Activated gamma-delta T cell (primary cell): ENCODE measurements around the gene PRKCSH.
"Not testable (repeated sequence)": the region's sequence is repeated elsewhere in the genome, so short reads cannot be mapped to it uniquely, and the experiment has no call there.

Experiments used
- DNase-seq: peaks from one replicate; lab custom pipeline; 2025; lab: John Stamatoyannopoulos, UW

PRKCSH gene

DNA sequence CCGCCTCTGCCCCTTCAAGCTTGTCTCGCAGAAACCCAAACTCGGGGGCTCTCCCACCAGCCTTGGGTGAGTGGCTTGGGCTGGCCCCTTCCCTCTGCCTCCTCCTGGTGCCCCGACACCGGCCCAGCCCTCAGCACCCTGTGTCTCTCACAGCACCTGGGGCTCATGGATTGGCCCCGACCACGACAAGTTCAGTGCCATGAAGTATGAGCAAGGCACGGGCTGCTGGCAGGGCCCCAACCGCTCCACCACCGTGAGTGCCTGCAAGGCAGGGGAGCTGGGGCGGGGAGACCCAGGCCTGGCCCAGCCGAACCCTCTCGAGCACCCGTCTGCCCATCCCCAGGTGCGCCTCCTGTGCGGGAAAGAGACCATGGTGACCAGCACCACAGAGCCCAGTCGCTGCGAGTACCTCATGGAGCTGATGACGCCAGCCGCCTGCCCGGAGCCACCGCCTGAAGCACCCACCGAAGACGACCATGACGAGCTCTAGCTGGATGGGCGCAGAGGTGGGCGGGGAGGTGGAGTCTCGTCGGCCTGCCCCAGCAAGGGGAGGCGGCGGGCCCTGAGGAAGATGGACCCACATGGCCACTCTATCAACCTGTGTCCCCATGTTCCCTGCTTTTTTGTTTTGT, 13.6 kb downstream of the PRKCSH start:
- DNase-seq, result no peak

DNA sequence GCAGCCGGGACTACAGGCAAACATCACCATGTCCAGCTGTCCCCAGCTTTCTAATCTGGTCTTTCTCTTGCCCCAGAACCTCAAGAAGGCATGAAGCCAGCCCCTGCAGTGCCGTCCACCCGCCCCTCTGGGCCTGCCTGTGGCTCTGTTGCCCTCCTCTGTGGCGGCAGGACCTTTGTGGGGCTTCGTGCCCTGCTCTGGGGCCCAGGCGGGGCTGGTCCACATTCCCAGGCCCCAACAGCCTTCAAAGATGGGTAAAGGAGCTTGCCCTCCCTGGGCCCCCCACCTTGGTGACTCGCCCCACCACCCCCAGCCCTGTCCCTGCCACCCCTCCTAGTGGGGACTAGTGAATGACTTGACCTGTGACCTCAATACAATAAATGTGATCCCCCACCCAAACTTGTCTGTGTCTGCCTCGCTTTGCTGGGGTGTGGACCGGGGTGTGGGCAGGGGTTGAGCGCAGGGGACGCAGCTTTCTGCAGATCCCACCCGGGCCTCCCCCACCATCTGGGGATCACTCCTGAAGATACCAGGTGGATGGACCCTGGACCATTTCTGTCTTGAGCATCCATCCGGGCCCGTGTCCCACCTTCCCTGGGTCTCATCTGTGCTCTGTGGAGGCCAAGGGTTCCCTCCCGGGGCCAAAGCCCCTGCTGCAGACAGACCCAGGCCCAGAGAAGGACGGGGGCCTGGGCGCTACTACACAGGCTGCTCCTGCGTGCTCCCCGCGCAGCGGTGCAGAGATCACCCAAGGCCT, 15.3 kb downstream of the PRKCSH start:
- no peak for DNase-seq

DNA sequence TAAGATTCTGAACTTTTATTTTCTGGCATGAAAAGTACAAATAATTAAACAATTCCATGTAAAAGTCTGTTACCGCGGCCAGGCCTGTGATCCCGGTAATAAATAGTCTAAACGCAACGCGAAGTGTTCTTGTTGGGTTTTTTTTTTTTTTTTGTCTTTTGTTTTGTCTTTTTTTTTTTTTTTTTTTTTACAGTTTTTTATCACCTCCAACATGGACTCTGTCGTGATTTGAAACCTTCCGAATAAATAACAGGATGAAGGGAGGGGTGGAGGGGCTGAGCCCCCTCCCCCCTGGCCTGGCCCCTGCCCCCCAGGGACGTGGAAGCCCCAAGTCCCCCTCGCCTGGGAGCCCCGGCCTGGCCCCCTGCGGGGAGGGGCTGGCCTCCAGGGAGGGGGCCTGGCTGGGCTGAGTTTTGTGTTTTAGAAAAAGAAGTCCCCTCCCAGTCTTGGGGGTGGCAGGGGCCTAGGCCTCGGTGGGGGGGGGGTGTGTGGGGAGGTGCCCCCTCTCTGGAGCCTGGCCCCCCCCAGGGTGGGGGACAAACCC, 16.0 kb downstream of the PRKCSH start:
- no peak for DNase-seq

DNA sequence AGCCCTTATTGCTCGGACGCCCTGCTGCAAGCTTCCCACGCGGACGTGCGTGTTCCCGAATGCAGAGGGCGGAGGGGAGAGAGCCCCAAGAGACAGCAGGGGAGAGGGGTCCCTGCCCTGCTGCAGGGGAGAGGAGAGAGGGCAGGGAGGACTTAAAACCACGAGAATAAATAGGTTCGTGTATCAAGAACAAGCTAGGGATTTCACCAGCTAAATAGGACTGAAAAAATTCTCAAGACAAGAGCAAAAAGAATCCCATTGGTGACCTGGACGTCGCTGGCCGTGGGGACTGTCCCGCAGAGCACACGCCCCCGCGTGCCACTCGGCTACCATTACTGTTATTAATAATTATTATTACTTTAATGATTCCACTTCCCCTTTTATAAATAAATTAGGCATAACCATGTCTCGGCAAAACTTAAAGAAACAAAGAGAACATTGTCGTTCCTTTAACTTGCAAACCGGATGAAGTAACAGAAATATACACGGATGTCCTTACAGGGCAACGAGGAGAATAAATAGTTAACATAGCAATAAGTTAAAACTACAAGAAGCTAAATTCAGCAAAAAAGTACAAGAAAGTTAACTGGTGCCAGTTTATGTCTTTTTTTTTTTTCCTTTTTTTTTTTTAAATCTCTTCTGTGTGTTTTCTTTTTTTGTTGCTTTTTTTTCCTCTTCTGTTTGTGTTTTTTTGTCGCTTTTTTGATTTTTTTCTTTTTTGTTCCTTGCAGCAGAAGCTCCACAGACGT, 16.6 kb downstream of the PRKCSH start:
- no peak for DNase-seq

DNA sequence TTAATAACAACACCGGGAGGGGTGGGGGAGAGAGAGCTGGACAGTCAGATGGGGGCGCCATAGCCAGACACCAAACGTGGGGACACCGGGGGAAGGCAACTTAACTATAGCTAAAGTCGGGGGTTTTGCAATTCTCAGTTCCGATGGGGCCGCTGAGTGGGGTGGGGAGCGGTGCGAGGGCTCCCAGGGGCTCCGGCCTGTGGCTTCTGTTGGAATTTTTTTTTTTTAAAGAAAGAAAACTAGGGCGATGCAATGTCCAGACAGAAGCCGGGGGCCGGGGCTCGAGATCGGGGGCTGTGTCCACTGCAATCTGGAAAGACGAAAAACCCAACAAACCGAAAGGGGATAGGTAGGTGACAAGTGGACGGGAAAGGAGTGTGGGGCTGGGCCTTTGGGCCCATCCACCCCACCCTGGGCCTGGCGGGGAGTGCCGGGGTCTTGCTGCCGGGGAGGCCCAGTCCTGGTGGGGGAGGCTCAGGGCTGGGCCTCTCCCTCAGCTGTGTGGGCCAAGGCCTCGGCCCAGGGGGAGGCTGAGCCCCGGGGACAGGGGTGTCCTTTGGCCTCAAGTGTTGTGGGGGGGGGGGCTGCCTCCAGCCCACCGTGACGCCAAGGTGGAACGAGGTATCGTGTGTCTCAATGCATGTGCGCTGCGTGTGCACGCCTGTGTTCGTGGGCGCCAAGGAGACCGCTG, 17.3 kb downstream of the PRKCSH start:
- DNase-seq, result no peak

DNA sequence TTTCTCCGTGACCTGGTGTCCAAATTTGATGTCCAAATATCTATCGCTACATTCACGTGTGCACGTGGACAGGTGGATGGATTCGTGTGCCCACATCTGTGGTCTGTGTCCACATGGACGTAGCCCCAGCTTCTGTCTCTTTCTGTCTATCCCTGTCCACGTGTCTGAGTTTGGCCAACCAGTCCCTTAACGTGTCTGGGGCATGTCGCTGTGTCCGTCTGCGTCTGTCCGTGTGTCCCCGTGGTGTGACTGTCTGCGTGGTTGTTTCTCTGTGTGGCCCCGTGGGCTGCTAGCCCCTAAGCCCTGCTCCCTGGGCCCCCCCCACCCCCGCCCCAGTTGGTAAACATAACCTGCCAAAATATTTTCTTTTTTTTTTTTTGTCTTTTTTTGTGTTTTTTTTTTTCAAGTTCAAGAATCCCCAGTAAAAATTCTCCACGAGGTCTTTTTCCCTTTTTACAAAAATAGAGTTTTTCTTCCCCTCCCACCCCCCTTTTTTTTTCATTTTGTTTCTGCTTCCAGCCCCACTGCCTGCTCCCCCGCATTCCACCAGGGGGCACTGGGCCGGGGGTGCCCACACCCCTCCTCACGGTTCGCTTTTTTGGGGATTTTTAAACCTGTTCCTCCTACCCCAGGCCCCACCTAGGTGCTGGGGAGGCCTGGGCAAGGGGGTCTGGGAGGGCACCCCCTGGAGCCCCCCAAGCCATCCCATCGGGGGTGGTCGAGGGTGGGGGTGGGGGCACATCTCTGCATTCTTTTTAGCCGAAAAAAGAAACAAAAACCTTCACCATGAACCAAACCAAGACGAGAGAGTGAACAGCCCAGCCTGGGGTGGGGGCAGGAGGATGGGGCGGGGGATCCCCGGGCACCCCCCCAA, 18.3 kb downstream of the PRKCSH start:
- DNase-seq, result no peak

DNA sequence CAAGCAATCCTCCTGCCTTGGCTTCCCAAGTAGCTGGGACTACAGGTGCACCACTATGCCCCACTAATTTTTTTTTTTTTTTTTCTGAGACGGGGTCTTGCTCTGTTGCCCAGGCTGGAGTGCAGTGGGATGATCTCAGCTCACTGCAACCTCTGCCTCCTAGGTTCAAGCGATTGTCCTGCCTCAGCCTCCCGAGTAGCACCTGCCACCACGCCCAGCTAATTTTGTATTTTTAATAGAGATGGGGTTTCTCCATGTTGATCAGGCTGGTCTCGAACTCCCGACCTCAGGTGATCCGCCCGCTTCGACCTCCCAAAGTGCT, 19.8 kb downstream of the PRKCSH start:
- not testable (repeated sequence) for DNase-seq

DNA sequence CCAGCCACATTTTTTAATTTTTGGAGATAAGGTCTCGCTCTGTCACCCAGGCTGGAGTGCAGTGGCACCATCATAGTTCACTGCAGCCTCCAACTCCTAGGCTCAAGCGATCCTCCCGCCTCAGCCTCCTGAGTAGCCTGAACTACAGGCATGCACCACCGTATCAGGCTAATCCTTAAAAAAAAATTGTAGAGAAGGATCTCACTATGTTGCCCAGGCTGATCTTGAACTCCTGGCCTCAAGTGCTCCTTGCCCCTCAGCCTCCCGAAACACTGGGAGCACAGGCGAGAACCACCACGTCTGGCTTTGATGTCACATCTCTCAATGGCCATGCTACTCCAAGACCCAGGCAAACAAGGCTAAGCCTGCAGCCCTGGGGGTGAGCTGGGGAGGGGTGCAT, 21.2 kb downstream of the PRKCSH start:
- DNase-seq, result no peak

DNA sequence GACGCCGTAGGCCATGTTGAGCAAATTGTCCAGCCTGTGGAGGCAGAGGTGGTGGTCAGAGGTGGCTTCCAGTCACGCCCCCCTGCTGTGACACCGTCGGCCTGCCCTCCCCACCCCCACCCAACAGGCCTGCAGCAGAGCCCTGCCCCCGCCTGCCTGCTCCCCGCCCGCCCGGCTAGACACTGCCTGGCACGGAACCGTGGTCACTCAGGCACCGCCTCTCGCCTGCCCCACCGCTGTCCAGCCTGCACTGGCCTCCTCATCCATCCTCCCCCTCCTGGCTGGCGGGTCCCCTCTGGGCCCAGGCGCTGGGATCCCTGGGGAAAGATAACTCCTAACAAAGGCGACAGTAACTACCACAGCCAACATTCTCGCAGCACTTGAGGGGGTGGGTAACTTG, 21.7 kb downstream of the PRKCSH start:
- DNase-seq, result no peak

DNA sequence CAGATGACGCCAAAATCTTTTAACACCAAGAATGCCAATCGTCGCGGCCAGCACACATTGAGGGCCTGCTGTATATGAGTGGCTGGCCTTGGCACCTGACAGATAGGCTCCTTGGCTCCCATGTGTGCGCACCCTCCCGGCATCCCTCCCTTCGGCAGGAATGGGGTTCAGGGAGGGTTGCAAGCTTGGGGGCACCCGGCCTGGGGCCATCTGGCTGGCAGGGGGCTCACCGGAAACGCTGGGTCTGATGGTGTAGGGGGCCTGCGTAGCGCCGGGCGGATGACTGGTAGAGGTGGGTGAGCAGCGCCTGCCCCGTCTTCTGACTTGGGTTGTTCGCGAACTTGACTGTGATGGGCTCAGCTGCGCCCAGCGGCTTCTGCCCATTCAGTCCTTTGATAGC, 22.4 kb downstream of the PRKCSH start:
- DNase-seq, result no peak

DNA sequence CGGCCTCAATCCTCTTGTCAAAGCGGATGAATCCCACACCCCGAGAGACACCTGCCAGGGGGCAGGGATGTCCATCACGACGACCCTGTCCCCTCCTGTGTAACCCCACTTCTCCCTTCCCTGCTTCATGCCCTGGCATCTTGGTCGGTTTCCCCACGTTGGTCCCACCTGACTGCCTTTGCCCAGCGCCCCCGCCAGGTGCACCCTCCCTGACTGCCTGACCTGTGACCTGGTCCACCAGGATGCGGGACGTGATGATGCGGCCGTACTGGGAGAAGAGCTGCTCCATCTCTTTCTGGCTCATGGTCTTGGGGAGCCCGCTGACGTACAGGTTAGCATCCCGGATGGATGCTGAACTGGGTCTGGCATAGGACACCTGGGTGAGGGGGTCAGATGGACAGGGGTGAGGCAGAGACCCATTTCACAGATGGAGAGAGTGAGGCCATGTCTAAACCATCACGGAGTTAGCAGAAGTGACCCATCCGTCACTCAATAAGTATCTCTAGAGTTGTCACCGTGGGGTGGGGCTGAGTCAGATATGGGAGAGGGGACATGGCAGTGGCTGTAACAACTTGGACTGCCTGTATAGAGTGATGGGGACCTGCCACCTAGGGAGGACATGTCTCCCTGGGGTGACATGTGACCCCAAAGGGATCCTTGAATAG, 22.9 kb downstream of the PRKCSH start:
- DNase-seq, result no peak

DNA sequence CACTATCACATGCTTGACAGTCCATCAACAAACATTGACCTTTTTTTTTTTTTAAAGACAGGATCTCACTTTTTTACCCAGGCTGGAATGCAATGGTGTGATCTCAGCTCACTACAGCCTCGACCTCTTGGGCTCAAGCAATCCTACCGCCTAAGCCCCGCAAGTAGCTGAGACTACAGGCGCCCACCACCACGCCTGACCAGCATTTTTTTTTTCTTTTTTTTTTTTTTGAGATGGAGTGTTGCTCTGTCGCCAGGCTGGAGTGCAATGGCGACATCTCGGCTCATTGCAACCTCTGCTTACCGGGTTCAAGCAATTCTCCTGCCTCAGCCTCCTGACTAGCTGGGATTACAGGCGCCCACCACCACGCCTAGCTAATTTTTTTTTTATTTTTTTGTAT, 23.5 kb downstream of the PRKCSH start:
- not testable (repeated sequence) for DNase-seq

DNA sequence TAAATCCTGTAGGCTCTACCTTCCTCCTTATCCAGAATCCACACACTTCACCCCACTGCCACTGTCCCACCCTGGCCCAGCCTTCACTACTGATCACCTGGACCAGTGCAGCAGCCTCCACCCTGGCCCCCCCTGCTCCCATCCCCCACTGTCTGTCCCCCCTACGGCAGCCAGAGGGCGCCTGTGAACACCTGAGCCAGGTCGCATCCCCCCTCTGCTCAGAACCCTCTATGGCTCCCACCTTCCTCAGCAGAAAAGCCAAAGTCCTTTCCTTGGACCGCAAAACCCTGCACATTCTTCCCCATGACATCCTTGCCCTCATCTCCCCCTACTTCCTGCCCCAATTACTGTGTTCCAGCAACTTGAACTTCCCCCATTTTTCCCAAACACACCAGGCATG, 24.8 kb downstream of the PRKCSH start:
- DNase-seq, result no peak

DNA sequence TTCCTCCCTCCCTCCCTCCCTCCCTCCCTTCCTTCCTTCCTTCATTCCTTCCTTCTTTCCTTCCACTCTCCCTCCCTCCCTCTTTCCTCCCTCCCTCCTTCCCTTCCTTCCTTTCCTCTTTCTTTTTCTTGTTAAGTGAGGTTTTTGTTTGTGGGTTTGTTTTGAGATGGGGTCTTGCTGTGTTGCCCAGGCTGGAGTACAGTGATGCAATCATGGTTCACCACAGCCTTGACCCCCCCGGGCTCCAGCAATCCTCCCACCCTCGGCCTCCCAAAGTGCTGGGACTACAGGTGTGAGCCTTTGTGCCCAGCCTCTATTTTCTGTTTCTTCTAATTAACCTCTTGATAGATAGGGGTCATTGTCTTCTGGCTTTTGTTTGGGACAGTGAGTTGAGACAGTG, 26.0 kb downstream of the PRKCSH start:
- no peak for DNase-seq

DNA sequence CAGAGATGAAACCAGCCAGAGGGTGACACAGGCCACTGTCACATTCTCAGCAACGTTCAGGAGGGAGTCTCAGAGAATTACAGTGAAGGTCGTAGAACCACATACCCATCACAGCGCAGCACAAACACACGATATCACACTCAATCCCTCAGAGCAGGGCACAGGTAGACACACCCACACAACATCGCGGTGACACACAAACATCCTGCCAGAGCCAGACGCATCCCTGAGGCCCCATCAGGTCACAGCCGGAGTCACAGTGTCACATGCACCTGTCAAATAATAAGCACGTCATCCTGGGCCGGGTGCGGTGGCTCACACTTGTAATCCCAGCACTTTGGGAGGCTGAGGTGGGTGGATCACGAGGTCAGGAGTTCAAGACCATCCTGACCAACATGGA, 28.0 kb downstream of the PRKCSH start:
- no peak for DNase-seq

DNA sequence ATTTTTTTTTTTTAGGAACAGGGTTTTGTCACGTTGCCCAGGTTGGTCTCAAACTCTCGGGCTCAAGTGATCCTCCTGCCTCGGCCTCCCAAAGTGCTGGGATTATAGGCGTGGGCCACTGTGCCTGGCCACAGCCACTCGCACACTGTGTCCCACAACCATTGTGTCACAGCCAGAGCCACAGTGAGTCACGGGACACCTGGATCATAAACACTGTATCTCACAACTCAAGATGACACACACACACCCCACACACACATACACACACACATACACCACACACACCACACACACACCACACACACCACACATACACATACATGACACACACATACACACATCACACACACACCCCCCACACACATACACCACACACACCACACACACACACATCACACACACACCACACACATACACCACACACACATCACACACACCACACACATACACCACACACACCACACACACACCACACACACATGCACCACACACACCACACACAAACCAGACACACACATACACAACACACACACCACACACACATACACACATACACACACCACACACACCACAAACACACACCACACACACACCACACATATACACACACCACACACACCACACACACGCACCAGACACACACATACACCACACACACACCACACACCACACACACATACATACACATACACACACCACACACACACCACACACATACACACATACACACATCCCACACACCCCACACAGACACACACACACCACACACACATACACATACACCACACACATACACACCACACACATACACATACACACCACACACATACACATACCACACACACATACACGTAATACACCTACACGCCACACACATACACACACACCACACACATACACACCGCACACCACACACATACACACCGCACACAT, 29.2 kb downstream of the PRKCSH start:
- DNase-seq, result no peak

DNA sequence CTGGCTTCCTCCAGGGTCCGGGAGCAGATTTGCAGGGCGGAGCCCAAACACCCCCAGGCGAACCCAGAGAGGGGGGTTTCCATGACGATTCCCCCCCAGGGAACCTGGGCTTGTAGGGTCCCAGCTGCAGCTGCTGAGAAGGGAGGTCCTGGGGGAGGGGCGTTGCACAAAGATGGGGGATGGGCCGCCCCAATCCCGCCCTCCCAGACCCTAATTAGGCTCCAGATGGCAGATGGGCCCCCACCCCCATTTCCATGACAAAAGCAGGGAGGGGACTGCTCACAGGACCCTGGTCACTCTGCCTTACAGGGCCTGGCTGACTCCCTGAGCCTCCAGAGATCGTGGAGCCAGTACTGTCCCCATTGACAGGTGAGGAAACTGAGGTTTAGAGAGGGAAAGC, 30.2 kb downstream of the PRKCSH start:
- DNase-seq, result no peak

DNA sequence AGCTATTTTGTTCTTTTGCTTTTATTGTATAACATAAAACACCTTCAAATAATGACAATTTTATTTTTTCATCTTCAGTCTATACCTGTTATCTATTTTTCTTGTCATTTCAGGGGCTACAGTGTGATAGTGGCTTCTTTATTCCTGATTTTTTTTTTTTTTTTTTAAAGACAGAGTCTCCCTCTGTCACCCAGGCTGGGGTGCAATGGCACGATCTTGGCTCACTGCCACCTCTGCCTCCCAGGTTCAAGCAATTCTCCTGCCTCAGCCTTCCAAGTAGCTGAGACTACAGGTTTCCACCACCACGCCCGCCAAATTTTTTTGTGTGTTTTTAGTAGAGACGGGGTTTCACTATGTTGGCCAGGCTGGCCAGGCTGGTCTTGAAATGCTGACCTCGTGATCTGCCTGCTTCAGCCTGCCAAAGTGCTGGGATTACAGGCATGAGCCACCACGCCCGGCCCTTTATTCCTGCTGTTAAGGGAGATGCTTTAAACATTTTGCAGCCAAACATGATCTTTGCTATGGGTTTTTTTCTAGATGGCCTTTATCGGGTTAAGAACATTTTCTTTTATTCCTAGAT, 32.9 kb downstream of the PRKCSH start:
- DNase-seq, result not testable (repeated sequence)

DNA sequence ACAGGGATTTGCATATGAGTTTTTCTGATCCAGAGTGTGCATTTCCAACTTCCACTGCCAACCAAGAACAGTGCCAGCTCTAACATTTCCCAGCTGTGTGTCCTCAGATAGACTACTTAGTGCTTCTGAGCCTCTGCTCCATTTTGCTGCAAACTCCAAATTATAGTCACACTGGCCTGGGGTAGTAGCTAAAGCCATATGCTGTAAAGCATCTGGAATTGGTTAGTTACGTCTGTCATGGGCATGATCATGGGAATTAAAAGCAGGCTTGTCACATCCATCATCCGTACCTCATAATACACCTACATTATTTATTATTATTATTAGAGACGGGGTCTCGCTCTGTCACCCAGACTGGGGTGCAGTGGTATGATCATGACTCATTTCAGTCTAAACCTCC, 38.3 kb downstream of the PRKCSH start:
- no peak for DNase-seq
